Erythroblast (primary cell): ENCODE measurements around the gene ZFP1.
A peak's percentile ranks its signal among the peaks of the same experiment; 100 is the strongest.
"Not testable (repeated sequence)": the region's sequence is repeated elsewhere in the genome, so short reads cannot be mapped to it uniquely, and the experiment has no call there.

ENCODE experiments used
- DNase-seq, 2 experiments: peaks; one replicate each; lab custom pipeline; 2025; lab: John Stamatoyannopoulos, UW
- GATA1 ChIP-seq: IDR thresholded peaks from 2 replicates; pipeline ENCODE4 v1.6.1; 2011; ENCODE audit warnings: low read depth, mild to moderate bottlenecking, control low read depth, low read length, moderate library complexity
- POLR2A ChIP-seq: IDR thresholded peaks from 2 replicates; pipeline ENCODE4 v1.6.1; 2011; ENCODE audit warnings: mild to moderate bottlenecking, low read length

Gene ZFP1

GRCh38 chr16:75116911-75117245 lies 31.4 kb upstream of the ZFP1 start:
- no peak for TF ChIP-seq GATA1
- no peak for TF ChIP-seq POLR2A
- no peak for DNase-seq

- TF ChIP-seq POLR2A: no peak
- TF ChIP-seq GATA1: no peak
- DNase-seq: no peak
Measured at GRCh38 chr16:75118943-75119539, 29.3 kb upstream of the ZFP1 start.

- TF ChIP-seq POLR2A: no peak
- no peak for DNase-seq
Measured at GRCh38 chr16:75120253-75120652, 28.1 kb upstream of the ZFP1 start.

- TF ChIP-seq POLR2A (no peak), GATA1 (no peak)
- peak; percentile 36 to 46 for DNase-seq
Measured at GRCh38 chr16:75121949-75122568, 26.3 kb upstream of the ZFP1 start.

GRCh38 chr16:75122609-75123008 lies 25.7 kb upstream of the ZFP1 start:
- no peak for TF ChIP-seq POLR2A
- no peak for TF ChIP-seq GATA1
- DNase-seq: no peak

GRCh38 chr16:75127713-75128415 lies 20.5 kb upstream of the ZFP1 start:
- no peak for DNase-seq
- TF ChIP-seq POLR2A (no peak), GATA1 (no peak)

GRCh38 chr16:75129421-75130149 lies 18.7 kb upstream of the ZFP1 start:
- not testable (repeated sequence) for DNase-seq

GRCh38 chr16:75130150-75130771 lies 18.1 kb upstream of the ZFP1 start:
- no peak for TF ChIP-seq GATA1
- no peak for TF ChIP-seq POLR2A
- DNase-seq: peak; percentile 7 to 10

GRCh38 chr16:75131081-75131480 lies 17.2 kb upstream of the ZFP1 start:
- DNase-seq: no peak
- no peak for TF ChIP-seq GATA1
- TF ChIP-seq POLR2A: no peak

GRCh38 chr16:75138233-75138632 lies 10.1 kb upstream of the ZFP1 start:
- DNase-seq: no peak
- TF ChIP-seq POLR2A (no peak), GATA1 (no peak)

- no peak for DNase-seq
- TF ChIP-seq POLR2A: no peak
- no peak for TF ChIP-seq GATA1
Measured at GRCh38 chr16:75138636-75139035, 9.7 kb upstream of the ZFP1 start.

GRCh38 chr16:75139498-75139897 lies 8.8 kb upstream of the ZFP1 start:
- DNase-seq: no peak
- no peak for TF ChIP-seq POLR2A
- TF ChIP-seq GATA1: no peak

- TF ChIP-seq POLR2A: no peak
- no peak for TF ChIP-seq GATA1
- DNase-seq: no peak
Measured at GRCh38 chr16:75143941-75144340, 4.4 kb upstream of the ZFP1 start.

GRCh38 chr16:75147968-75148310 lies 385 bp upstream of the ZFP1 start:
- DNase-seq: no peak
- no peak for TF ChIP-seq POLR2A
- no peak for TF ChIP-seq GATA1
